ENCODE data around the gene MAP3K2.

MAP3K2 gene

GRCh38 chr2:127371037-127371436 lies 16.7 kb downstream of the MAP3K2 start:
- no peak for TF ChIP-seq CTCF (IDR thresholded peaks at IDR 0.05; ENCODE audit: low read depth, low read length, missing control alignments)
- no peak for DNase-seq (ENCODE audit: low read depth)
- H3K4me3 ChIP-seq (ENCODE audit: low read depth, low read length) = no peak overlapping the region
- in situ Hi-C loops (cut with HindIII; ENCODE audit: low sequenced_read_pairs) = no loop called here

DNA sequence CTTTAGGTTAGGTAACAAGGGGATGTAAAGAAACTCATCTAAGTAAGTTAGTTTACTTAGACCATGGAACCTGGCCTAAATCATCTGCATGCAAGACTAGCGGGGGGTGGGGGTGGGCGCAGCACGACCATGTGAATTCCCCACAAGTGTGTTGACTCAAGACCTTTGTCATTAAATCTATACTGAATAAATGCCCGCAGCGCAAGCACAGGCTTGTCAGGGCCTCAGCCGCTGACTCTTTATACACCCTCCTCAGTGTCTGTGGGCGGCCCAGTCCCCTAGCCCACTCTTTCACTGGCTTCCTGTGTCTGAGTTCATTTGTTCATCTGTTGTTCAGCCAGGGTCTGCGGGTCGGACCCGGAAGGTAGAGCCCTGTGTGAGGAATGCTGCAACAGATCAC lies 17.8 kb downstream of the MAP3K2 start:
- no peak overlapping the region for H3K4me3 ChIP-seq (ENCODE audit: low read depth, low read length)
- in situ Hi-C loops (cut with HindIII; ENCODE audit: low sequenced_read_pairs) = no loop called here
- no peak for DNase-seq (ENCODE audit: low read depth)
- no peak for TF ChIP-seq CTCF (IDR thresholded peaks at IDR 0.05; ENCODE audit: low read depth, low read length, missing control alignments)

DNA sequence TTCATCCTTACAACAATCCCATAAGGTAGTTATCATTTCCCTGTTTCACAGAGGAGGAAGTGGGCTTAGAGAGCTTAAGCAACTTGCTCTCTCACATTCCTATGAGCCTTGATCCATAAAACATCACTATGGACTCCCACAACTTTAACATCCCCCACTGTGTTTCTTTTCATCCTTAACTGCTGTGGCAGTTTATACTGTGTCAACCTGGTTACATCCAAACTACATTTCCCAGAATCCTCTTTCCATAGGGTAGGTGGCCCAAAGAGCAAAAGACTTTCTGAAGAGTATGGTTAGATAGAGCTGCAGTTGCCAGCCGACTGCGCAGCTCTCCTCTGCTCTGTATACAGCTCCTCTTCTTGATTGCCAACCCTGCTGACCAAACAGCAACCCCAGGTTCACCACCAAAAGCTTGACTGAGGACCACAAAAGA lies 22.5 kb downstream of the MAP3K2 start:
- no peak for TF ChIP-seq CTCF (IDR thresholded peaks at IDR 0.05; ENCODE audit: low read depth, low read length, missing control alignments)

GRCh38 chr2:127362971-127363370 lies 24.8 kb downstream of the MAP3K2 start:
- no peak overlapping the region for H3K4me3 ChIP-seq (ENCODE audit: low read depth, low read length)
- no peak for DNase-seq (ENCODE audit: low read depth)
- in situ Hi-C loops (cut with HindIII; ENCODE audit: low sequenced_read_pairs) = no loop called here
- no peak for TF ChIP-seq CTCF (IDR thresholded peaks at IDR 0.05; ENCODE audit: low read depth, low read length, missing control alignments)

More for the DNA sequence above, 22.5 kb downstream of the MAP3K2 start:
- no peak for DNase-seq (ENCODE audit: low read depth)
- in situ Hi-C loops (cut with HindIII; ENCODE audit: low sequenced_read_pairs) = loop anchor here (5.0 kb wide), 1 partner anchor 58 kb away; no protein-coding TSS in a partner anchor
- H3K4me3 ChIP-seq (ENCODE audit: low read depth, low read length) = no peak overlapping the region

DNA sequence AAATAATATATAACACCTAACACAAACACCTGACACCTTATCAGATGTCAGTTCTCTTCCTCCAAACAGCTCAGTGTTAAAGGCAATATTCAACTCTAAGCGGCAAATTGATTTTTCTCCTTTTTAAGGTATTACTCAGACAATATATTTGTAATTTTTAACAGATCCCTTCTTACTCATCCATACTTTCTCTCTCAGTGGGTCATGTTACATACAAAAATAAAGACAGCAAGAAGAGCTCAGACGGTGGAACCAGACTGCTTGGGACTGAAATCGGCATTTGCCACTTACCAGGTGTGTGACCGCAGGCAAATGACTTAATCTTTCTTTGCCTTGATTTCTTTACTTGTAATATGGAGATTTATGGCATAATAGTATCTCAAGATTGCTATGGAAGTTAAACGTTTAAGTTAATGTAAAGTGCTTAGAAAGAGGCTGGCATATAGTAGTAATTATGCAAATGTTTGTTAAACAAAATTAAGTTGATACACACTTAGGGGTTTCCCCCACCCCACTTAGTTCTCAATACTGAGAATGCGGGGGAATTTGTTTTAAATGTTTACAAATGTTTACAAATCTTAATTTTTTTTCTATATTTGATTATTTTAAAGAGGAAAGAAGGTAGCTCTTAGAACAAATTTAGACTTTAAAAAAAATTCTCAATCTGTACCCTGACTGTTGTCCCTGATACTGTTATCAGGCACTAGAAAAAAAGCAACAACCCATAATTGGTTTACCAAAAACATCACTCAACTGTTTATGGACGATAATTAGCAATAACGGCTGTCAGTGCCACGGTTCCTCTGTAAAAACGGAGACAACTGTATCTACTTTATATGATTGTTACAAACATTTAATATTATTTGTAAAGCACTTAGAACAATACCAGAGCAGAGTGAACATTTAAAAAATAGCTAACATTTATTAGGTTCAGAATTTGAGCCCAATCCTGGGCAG lies 25.6 kb downstream of the MAP3K2 start:
- no peak for TF ChIP-seq CTCF (IDR thresholded peaks at IDR 0.05; ENCODE audit: low read depth, low read length, missing control alignments)
- DNase-seq (ENCODE audit: low read depth) = no peak
- H3K4me3 ChIP-seq (ENCODE audit: low read depth, low read length) = no peak overlapping the region
- in situ Hi-C loops (cut with HindIII; ENCODE audit: low sequenced_read_pairs) = no loop called here

GRCh38 chr2:127360242-127360641 lies 27.5 kb downstream of the MAP3K2 start:
- H3K4me3 ChIP-seq (ENCODE audit: low read depth, low read length) = no peak overlapping the region
- in situ Hi-C loops (cut with HindIII; ENCODE audit: low sequenced_read_pairs) = no loop called here
- no peak for TF ChIP-seq CTCF (IDR thresholded peaks at IDR 0.05; ENCODE audit: low read depth, low read length, missing control alignments)
- DNase-seq (ENCODE audit: low read depth) = no peak

Measured in astrocyte of the cerebellum (primary cell).